SK-N-SH treated with all-trans-retinoic acid at 6 μM for 48 hours (cell line): ENCODE results near the gene PRRC2B.

Source experiments
- ATAC-seq: fragments of 200-7000 bp; cut with Tn5 transposase; 3 replicates; pipeline ENCODE4 v1.9.1; 2020; ENCODE audit warnings: mild to moderate bottlenecking, moderate library complexity
- ARNTL ChIP-seq: fragments of 450-650 bp; formaldehyde crosslinking; IDR thresholded peaks from 2 replicates; pipeline ENCODE4 v1.5.0; 2020; ENCODE audit warnings: low read depth, mild to moderate bottlenecking, moderate library complexity, borderline replicate concordance
- CREB5 ChIP-seq: fragments of 250-450 bp; sonication (Bioruptor Pico); IDR thresholded peaks from 2 replicates; pipeline ENCODE4 v1.5.1; 2020; ENCODE audit warnings: low read depth, mild to moderate bottlenecking, moderate library complexity
- CSRNP3 ChIP-seq: fragments of 250-450 bp; sonication (Bioruptor Pico); IDR thresholded peaks from 2 replicates; pipeline ENCODE4 v1.5.1; 2021; ENCODE audit warnings: mild to moderate bottlenecking, moderate library complexity
- ESRRG ChIP-seq: fragments of 250-450 bp; sonication (Bioruptor Pico); IDR thresholded peaks from 2 replicates; pipeline ENCODE4 v1.6.1; 2021; ENCODE audit warnings: mild to moderate bottlenecking
- GLIS3 ChIP-seq: fragments of 250-450 bp; sonication (Bioruptor Pico); IDR thresholded peaks from 2 replicates; pipeline ENCODE4 v1.5.0; 2020; ENCODE audit warnings: mild to moderate bottlenecking, moderate library complexity
- ISL1 ChIP-seq: fragments of 250-450 bp; sonication (Bioruptor Pico); IDR thresholded peaks from 2 replicates; pipeline ENCODE4 v2.1.2; 2022; ENCODE audit warnings: mild to moderate bottlenecking, moderate library complexity
- OSR1 ChIP-seq: fragments of 250-450 bp; sonication (Bioruptor Pico); IDR thresholded peaks from 2 replicates; pipeline ENCODE4 v1.8.0; 2022; ENCODE audit warnings: moderate library complexity, mild to moderate bottlenecking, inconsistent platforms
- PATZ1 ChIP-seq: fragments of 250-450 bp; sonication (Bioruptor Pico); IDR thresholded peaks from 2 replicates; pipeline ENCODE4 v1.8.0; 2020; ENCODE audit warnings: mild to moderate bottlenecking, moderate library complexity, borderline replicate concordance
- POU6F1 ChIP-seq: fragments of 250-450 bp; sonication (Bioruptor Pico); IDR thresholded peaks from 2 replicates; pipeline ENCODE4 v1.8.0; 2021; ENCODE audit warnings: low read depth, mild to moderate bottlenecking, moderate library complexity, borderline replicate concordance
- RARB ChIP-seq: fragments of 250-450 bp; sonication (Bioruptor Pico); IDR thresholded peaks from 2 replicates; pipeline ENCODE4 v1.8.0; 2021; ENCODE audit warnings: mild to moderate bottlenecking, moderate library complexity
- TCF4 ChIP-seq: fragments of 250-450 bp; sonication (Bioruptor Pico); IDR thresholded peaks from 2 replicates; pipeline ENCODE4 v1.8.0; 2021; ENCODE audit warnings: mild to moderate bottlenecking, moderate library complexity, borderline replicate concordance
- TOX ChIP-seq: fragments of 250-450 bp; sonication (Bioruptor Pico); IDR thresholded peaks from 2 replicates; pipeline ENCODE4 v1.8.0; 2021; ENCODE audit warnings: mild to moderate bottlenecking, moderate library complexity, borderline replicate concordance
- TSHZ2 ChIP-seq: fragments of 250-450 bp; sonication (Bioruptor Pico); IDR thresholded peaks from 2 replicates; pipeline ENCODE4 v1.5.0; 2020; ENCODE audit warnings: mild to moderate bottlenecking, moderate library complexity
- ZC3H10 ChIP-seq: fragments of 250-450 bp; sonication (Bioruptor Pico); IDR thresholded peaks from 2 replicates; pipeline ENCODE4 v1.5.1; 2021; ENCODE audit warnings: mild to moderate bottlenecking, moderate library complexity
- ZFP30 ChIP-seq: fragments of 450-650 bp; formaldehyde crosslinking; IDR thresholded peaks from 2 replicates; pipeline ENCODE4 v1.5.0; 2022; ENCODE audit warnings: mild to moderate bottlenecking, moderate library complexity
- ZNF565 ChIP-seq: fragments of 450-650 bp; formaldehyde crosslinking; conservative IDR thresholded peaks from 2 replicates; pipeline ENCODE4 v1.5.0; 2020; ENCODE audit warnings: low read depth, mild to moderate bottlenecking, moderate library complexity
- ZNF70 ChIP-seq: fragments of 450-650 bp; formaldehyde crosslinking; IDR thresholded peaks from 2 replicates; pipeline ENCODE4 v1.5.0; 2020; ENCODE audit warnings: mild to moderate bottlenecking, moderate library complexity

The PRRC2B gene

GRCh38 chr9:131499254-131499767, 105.4 kb downstream of the PRRC2B start:
- ATAC-seq, result no peak
- TF ChIP-seq POU6F1, result no peak
- no peak for TF ChIP-seq ZC3H10 (CRISPR knock-in tag)
- no peak for TF ChIP-seq TOX (CRISPR knock-in tag)
- no peak for TF ChIP-seq OSR1
- TF ChIP-seq TSHZ2, result no peak
- no peak for TF ChIP-seq CSRNP3 (CRISPR knock-in tag)
- TF ChIP-seq CREB5, result no peak
- no peak for TF ChIP-seq ISL1 (CRISPR knock-in tag)
- no peak for TF ChIP-seq ZNF565

GRCh38 chr9:131500377-131500776, 106.5 kb downstream of the PRRC2B start:
- no peak for ATAC-seq
- no peak for TF ChIP-seq ARNTL (CRISPR knock-in tag)
- TF ChIP-seq OSR1, result no peak
- TF ChIP-seq TCF4, result no peak
- TF ChIP-seq ZC3H10 (CRISPR knock-in tag), result no peak
- TF ChIP-seq GLIS3, result no peak
- no peak for TF ChIP-seq PATZ1 (CRISPR knock-in tag)
- TF ChIP-seq ZFP30, result no peak
- no peak for TF ChIP-seq CSRNP3 (CRISPR knock-in tag)
- TF ChIP-seq TOX (CRISPR knock-in tag), result no peak
- no peak for TF ChIP-seq ESRRG

- TF ChIP-seq PATZ1 (CRISPR knock-in tag), result 0 out of 2 replicates have a peak, but pooled peaks have one; percentile 14
- no peak for TF ChIP-seq ZNF70 (CRISPR knock-in tag)
- no peak for TF ChIP-seq RARB (CRISPR knock-in tag)
- no peak for ATAC-seq
Measured at GRCh38 chr9:131500939-131501541, 107.2 kb downstream of the PRRC2B start.
